HG03045 (cell line): ENCODE measurements around the gene UNK.
"Not testable (repeated sequence)": the region's sequence is repeated elsewhere in the genome, so short reads cannot be mapped to it uniquely, and the experiment has no call there.

Experiments used
- ATAC-seq: cut with Tn5 transposase; IDR thresholded peaks from one replicate; pipeline ENCODE4 v1.9.1; 2021; ENCODE audit warnings: mild to moderate bottlenecking, moderate library complexity; ENCODE audit not compliant: unreplicated experiment

The UNK gene

GRCh38 chr17:75869282-75870141, 84.9 kb downstream of the UNK start:
- no peak for ATAC-seq

- not testable (repeated sequence) for ATAC-seq
Observed at GRCh38 chr17:75870228-75870627, 85.6 kb downstream of the UNK start.

GRCh38 chr17:75872434-75873351, 88.1 kb downstream of the UNK start:
- no peak for ATAC-seq

GRCh38 chr17:75873587-75874322, 89.1 kb downstream of the UNK start:
- no peak for ATAC-seq

- ATAC-seq: no peak
Observed at GRCh38 chr17:75874323-75875181, 89.9 kb downstream of the UNK start.
